PFSK-1 (cell line): ENCODE measurements around the gene C6.

Source experiments
- POLR2AphosphoS5 ChIP-seq: IDR thresholded peaks from 2 replicates; pipeline ENCODE4 v1.6.1; 2012; ENCODE audit warnings: low read depth, mild to moderate bottlenecking, control low read depth, low read length, moderate library complexity
- REST ChIP-seq, 2 experiments: IDR thresholded peaks; 2 replicates each; pipeline versions ENCODE4 v1.6.1 to v1.8.0; 2011 to 2012; ENCODE audit warnings: low read depth in 2 of 2, low read length in 2 of 2, control low read depth in 1 of 2, inconsistent platforms in 1 of 2, mild to moderate bottlenecking in 1 of 2, moderate library complexity in 1 of 2; ENCODE audit not compliant: insufficient read depth in 1 of 2
- SIN3A ChIP-seq: IDR thresholded peaks from 2 replicates; pipeline ENCODE4 v1.6.1; 2012; ENCODE audit warnings: mild to moderate bottlenecking, low read length, moderate library complexity, borderline replicate concordance; ENCODE audit not compliant: insufficient read depth

- TF ChIP-seq POLR2AphosphoS5 (no peak), SIN3A (no peak), REST (IDR thresholded peaks at IDR 0.05; ENCODE audit: insufficient read depth in 1 of 2, low read depth in 2 of 2, low read length in 2 of 2) (no peak)
Measured at GRCh38 chr5:41182666-41183065, 30.7 kb downstream of the C6 start.
